Measurements from ENCODE around the gene TSPAN3.
A peak's percentile ranks its signal among the peaks of the same experiment; 100 is the strongest.

TSPAN3 gene

DNA sequence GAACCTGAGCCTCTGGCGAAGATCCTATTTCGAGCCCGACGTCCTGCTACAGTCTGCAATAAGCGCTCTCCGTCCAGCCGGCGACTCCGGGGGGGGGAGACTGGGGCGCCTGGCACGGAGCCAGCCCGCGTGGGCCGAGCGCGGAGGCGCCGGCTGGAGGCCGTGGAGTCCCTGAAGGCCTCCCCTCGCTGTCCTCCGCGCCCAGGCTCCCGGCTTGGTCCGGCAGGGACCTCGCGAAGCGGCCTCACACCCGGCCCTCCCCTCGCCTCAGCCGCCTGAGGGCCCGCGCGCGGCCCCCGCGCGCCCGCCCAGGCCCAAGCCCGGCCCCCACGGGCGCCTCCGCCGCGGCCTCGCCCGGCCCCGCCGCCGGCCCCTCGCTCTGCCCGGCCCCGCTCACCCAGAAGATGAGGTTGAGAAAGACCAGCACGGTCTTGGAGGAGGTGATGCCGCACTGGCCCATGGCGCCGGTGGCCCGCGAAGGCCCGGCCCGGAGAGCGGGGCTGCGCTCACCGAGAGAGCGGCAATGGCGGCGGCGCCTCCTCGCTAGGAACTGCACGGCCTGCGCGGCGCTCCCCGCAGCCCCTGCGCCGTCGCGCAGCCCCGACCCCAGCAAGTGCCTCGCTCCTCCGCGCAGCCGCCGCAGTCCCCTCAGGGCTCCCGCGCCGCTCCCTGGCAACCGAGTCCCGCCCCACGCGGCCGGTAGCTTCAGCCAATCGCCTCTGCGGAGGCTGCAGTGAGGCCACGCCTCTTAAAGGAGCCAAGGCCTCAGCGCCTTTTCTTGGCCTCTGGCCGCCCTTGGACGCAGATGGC, at the start of gene TSPAN3:
Gene TSPAN3 (minus strand): TSS at position 615 of the 810 bp plus-strand sequence. CDS start 155 bp downstream, at position 460.
- peak; percentile 78 to 91 (median 83) for DNase-seq (ENCODE audit: low read depth in 4 of 4, low spot score in 1 of 4)

DNA sequence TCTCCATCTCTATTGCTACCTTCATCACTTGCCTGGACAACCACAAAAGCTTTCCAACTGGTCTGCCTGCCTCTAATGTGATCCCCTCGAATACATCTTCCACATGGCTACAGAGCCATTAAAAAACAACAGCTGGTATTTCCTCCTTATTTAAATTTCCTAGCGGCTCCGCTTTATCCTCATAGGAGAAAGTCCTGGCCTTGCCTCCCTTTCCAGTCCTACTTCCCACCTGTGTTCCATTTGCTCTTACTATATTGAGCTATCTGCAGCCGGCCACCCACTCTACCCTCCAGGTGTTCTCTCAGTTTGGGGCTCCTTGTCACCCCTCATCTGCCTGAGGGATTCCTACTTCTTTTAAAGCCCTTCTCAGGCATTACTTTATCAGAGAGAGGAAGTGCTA, 49.7 kb upstream of the TSPAN3 start:
- no peak for DNase-seq (ENCODE audit: low read depth in 4 of 4, low spot score in 1 of 4)

DNA sequence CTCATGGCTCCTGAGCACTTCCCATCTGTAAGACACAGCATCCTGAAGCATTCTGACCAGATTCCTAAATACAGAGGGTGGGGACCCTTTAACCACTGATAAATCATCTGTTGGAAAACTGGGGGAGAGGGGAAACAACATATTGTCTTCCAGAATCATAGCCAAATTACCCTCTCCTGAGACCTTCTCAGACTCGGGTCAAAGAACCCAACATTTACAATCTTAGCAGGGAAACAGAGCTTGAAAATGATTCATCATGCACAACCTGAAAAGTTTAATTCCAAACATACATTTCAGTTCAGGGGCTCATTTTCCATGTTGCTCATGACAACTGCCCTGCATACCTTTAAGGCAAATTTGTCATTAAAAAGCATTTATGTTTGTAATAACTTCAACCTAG, 48.5 kb upstream of the TSPAN3 start:
- DNase-seq (ENCODE audit: low read depth in 4 of 4, low spot score in 1 of 4): no peak

- DNase-seq (ENCODE audit: low read depth in 4 of 4, low spot score in 1 of 4): no peak
Measured at GRCh38 chr15:77118882-77119321, 48.0 kb upstream of the TSPAN3 start.

- DNase-seq (ENCODE audit: low read depth in 4 of 4, low spot score in 1 of 4): no peak
Measured at GRCh38 chr15:77115179-77115578, 44.3 kb upstream of the TSPAN3 start.

GRCh38 chr15:77112838-77113504, 42.1 kb upstream of the TSPAN3 start:
- no peak for DNase-seq (ENCODE audit: low read depth in 4 of 4, low spot score in 1 of 4)

- DNase-seq (ENCODE audit: low read depth in 4 of 4, low spot score in 1 of 4): no peak
Measured at GRCh38 chr15:77111789-77112188, 40.9 kb upstream of the TSPAN3 start.

- peak in 1 of 4 experiments; percentile 19 for DNase-seq (ENCODE audit: low read depth in 4 of 4, low spot score in 1 of 4)
Measured at GRCh38 chr15:77107531-77108355, 36.8 kb upstream of the TSPAN3 start.

GRCh38 chr15:77107068-77107467, 36.2 kb upstream of the TSPAN3 start:
- no peak for DNase-seq (ENCODE audit: low read depth in 4 of 4, low spot score in 1 of 4)

DNA sequence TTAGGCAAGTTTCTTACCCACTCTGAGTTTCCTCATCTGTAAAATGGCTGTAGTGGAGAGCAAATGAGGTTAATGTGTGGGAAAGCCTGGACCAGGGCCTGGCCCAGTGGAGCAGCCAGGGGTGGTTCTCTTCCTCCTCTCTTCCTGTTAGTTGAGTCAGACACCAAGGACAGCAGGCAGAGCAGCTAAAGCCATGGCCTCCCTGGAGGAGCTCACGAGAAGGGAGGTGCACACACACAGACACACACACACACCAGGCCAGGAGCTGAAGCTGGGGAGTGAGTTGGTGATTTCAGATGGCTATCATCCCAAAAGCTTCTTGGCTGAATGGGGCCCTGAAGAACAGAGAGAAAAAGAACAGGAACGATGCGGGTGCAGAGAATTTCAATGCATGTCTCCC, 33.2 kb upstream of the TSPAN3 start:
- no peak for DNase-seq (ENCODE audit: low read depth in 4 of 4, low spot score in 1 of 4)

- no peak for DNase-seq (ENCODE audit: low read depth in 4 of 4, low spot score in 1 of 4)
Measured at GRCh38 chr15:77099741-77100463, 29.0 kb upstream of the TSPAN3 start.

GRCh38 chr15:77098572-77098971, 27.7 kb upstream of the TSPAN3 start:
- DNase-seq (ENCODE audit: low read depth in 4 of 4, low spot score in 1 of 4): no peak

DNA sequence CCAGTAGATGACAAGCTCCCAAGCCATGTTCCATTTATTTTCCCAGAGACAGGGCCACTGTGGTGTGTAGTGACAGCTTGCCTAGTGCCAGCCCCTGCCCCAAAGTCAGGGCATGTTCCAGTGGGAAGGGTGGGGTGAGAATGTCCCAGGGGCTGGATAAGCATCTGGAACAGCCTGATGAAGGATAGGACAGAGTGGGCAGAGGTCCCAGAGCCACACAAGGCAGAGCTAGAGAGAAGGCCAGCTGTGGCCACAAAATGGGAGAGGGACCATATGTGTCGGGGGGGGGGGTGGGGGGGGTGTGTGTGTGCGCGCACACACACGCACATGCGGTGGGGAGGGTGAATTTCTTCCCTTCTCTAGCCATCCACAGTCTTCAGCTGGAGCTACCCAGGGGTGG, 27.0 kb upstream of the TSPAN3 start:
- no peak for DNase-seq (ENCODE audit: low read depth in 4 of 4, low spot score in 1 of 4)

- DNase-seq (ENCODE audit: low read depth in 4 of 4, low spot score in 1 of 4): no peak
Measured at GRCh38 chr15:77097248-77097721, 26.4 kb upstream of the TSPAN3 start.

DNA sequence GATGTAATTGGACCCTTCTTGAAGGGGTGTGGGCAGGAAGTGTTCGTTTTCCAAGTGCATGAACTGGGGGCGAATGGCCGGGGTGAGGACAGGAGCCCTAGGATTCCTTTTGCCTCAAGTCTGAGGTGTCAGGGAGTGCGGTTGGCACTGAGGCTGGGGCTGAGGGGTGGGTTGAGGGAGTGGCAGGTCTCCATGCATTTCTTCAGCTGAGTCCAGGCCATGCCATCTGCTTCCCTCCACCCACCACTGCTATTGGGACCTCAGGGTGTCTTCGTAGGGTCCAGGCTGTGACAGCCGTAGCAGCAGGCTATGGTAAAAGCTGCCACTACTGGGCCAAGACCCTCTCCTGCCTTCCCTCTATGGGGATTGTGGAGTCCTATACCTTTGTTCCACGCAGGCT, 25.6 kb upstream of the TSPAN3 start:
- no peak for DNase-seq (ENCODE audit: low read depth in 4 of 4, low spot score in 1 of 4)

- DNase-seq (ENCODE audit: low read depth in 4 of 4, low spot score in 1 of 4): no peak
Measured at GRCh38 chr15:77096138-77096537, 25.2 kb upstream of the TSPAN3 start.

GRCh38 chr15:77094397-77095030, 23.6 kb upstream of the TSPAN3 start:
- DNase-seq (ENCODE audit: low read depth in 4 of 4, low spot score in 1 of 4): peak in 1 of 4 experiments; percentile 12

GRCh38 chr15:77093436-77093835, 22.5 kb upstream of the TSPAN3 start:
- no peak for DNase-seq (ENCODE audit: low read depth in 4 of 4, low spot score in 1 of 4)

DNA sequence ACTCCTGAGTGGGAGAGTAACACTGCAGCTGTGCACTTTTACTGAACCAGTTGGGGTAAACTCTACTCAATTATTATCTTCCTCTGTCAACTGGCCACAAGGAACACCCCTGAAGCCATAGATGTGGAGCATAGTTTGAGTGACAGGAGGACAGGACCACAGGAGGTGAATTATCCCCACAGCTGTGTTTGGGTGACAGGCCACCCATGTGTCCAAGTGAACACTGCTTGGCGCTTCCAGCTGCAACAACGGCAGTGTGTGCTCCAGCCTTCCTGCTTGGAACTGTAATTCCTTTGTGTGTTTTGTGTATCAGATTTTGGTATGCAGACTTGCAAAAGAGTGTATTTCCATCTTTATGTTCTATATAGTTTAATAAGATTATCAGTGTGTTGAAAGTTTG, 20.2 kb upstream of the TSPAN3 start:
- no peak for DNase-seq (ENCODE audit: low read depth in 4 of 4, low spot score in 1 of 4)

DNA sequence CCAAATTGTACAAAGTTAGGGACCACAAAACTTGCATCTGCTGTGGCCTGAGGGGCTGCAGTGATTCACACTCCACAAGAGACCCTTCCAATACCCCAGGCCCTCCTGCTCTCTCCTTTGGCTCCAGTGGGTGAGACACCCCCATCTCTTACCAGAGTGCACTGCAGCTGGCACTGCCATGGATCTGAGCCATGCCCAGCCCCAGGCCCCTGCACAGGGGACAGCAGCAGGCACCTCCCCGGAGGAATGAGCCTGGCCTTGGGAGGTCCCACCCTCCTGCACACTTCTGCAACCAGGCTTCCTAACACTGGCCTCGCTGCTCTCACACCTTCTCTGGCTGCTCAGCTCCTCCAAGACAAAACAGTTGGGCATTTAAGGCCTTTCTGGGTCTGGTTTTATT, 16.3 kb upstream of the TSPAN3 start:
- no peak for DNase-seq (ENCODE audit: low read depth in 4 of 4, low spot score in 1 of 4)

All from stimulated activated CD4-positive, alpha-beta T cell treated with anti-CD3 and anti-CD28 coated beads, Interleukin-1b, Interleukin-23, amount 100 ng/mL, for 24 hours (primary cell).